D721Med (cell line): Measurements from ENCODE around the gene CRISP1.
"Not testable (repeated sequence)": the region's sequence is repeated elsewhere in the genome, so short reads cannot be mapped to it uniquely, and the experiment has no call there.

Experiments used
- DNase-seq: peaks from one replicate; pipeline ENCODE4 v3.0.0; 2011; ENCODE audit warnings: low spot score; ENCODE audit not compliant: insufficient read length
- FAIRE-seq: peaks from 2 replicates; lab custom pipeline; 2011; peaks lifted over from hg19 to GRCh38; lab: Jason Lieb, UNC
- TF ChIP-seq, protein P1 (sequence below): IDR thresholded peaks from 2 replicates; pipeline ENCODE4 v1.5.1; 2012; ENCODE audit warnings: mild to moderate bottlenecking, control low read depth; ENCODE audit not compliant: insufficient read depth; ENCODE audit errors: missing control alignments

The CRISP1 gene

DNA sequence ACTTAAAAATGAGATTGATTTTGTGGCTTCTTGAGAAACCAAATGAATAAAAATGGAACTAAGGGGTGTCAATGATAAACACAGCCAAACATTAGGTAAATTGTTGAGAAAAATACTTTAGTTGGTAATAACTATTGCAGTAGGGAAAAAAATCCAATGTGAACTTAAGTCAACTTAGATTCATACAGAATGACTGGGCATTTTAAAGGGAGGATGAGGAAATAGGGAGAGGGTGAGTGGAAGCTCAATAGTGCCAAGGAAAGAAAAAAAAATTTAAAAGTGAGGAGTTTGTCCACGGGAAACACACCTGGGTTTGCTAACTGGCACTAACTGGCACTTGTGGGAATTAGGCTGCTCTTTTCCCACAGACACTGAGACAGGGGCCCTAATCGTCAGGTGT lies 53.1 kb downstream of the CRISP1 start:
- no peak for FAIRE-seq
- TF ChIP-seq, protein P1, sequence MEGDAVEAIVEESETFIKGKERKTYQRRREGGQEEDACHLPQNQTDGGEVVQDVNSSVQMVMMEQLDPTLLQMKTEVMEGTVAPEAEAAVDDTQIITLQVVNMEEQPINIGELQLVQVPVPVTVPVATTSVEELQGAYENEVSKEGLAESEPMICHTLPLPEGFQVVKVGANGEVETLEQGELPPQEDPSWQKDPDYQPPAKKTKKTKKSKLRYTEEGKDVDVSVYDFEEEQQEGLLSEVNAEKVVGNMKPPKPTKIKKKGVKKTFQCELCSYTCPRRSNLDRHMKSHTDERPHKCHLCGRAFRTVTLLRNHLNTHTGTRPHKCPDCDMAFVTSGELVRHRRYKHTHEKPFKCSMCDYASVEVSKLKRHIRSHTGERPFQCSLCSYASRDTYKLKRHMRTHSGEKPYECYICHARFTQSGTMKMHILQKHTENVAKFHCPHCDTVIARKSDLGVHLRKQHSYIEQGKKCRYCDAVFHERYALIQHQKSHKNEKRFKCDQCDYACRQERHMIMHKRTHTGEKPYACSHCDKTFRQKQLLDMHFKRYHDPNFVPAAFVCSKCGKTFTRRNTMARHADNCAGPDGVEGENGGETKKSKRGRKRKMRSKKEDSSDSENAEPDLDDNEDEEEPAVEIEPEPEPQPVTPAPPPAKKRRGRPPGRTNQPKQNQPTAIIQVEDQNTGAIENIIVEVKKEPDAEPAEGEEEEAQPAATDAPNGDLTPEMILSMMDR: no peak
- DNase-seq: no peak

DNA sequence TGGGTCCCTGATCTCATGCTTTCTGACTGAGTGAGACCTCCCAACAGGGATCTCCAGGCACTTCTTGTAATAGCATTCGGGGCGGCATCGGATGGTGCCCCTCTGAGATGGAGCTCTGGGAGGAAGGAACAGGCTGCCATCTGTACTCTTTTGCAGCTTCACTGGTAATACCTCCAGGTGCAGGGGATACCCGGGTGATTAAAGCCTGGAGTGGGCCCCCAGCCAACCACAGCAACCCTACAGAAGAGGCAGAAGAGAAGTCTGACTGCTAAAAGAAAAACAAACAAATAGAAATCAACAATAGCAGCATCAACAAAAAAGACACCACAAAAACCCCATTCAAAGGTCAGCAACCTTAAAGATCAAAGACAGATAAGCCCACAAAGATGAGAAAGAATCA lies 60.2 kb downstream of the CRISP1 start:
- no peak for DNase-seq
- FAIRE-seq: no peak
- TF ChIP-seq, protein P1: no peak

DNA sequence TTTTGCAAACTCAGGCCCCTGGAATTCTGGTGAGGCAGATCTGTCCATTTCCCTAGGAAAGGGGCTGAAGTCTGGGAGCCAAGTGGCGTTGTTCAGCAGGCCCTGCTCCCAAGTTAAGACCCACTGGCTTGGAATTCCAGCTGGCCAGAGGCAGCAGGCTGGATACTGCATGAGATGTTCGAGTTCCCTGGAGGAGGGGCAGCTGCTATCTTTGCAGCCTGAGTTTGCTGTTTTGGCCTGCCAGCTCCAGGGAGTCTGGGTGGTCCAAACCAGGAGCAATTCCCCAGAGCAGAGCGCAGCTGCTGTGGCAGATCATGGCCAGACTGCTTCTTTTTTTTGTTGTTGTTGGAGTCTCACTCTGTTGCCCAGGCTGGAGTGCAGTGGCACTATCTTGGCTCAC lies 61.1 kb downstream of the CRISP1 start:
- TF ChIP-seq, protein P1: no peak
- no peak for DNase-seq
- no peak for FAIRE-seq

DNA sequence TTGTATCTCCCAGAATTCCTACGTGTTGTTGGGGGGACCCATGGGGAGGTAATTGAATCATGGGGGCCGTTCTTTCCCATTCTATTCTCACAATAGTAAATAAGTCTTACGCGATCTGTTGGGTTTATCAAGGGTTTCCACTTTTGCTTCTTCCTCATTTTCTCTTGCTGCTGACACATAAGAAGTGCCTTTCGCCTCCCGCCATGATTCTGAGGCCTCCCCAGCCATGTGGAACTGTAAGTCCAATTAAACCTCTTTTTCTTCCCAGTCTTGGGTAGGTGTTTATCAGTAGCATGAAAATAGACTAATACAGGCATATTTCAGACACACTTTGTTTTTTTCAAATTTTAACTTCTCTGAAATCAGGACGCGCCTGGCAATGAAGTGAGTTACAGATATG lies 64.8 kb downstream of the CRISP1 start:
- FAIRE-seq: no peak
- no peak for DNase-seq
- TF ChIP-seq, protein P1: no peak

GRCh38 chr6:49799090-49799489 lies 67.2 kb downstream of the CRISP1 start:
- DNase-seq (no peak), FAIRE-seq (no peak)
- TF ChIP-seq, protein P1: no peak

DNA sequence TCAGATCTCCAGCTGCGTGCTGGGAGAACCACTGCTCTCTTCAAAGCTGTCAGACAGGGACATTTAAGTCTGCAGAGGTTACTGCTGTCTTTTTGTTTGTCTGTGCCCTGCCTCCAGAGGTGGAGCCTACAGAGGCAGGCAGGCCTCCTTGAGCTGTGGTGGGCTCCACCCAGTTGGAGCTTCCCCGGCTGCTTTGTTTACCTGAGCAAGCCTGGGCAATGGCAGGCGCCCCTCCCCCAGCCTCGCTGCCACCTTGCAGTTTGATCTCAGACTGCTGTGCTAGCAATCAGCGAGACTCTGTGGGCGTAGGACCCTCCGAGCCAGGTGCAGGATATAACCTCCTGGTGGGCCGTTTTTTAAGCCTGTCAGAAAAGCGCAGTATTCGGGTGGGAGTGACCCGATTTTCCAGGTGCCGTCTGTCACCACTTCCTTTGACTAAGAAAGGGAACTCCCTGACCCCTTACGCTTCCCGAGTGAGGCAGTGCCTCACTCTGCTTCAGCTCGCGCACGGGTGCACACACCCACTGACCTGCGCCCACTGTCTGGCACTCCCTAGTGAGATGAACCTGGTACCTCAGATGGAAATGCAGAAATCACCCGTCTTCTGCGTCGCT lies 69.4 kb downstream of the CRISP1 start:
- not testable (repeated sequence) for FAIRE-seq, DNase-seq

DNA sequence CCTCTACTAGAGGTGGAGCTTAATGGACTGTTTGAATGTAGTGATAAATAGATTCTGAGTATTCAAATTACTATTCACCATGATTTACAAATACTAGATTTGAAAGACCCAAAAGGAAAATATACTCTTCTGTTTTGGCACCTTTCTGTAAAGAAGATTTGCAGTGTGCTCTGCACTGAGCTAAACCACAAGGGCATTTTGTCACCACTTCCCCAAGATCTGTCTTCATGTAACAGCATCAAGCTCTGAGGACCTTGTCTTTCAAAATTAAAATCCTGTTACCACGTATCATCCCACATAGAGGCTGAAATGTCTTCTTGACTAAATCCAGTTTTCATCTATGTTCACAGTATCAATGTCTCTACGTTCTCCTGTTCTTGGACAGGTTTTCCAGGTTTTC lies 76.0 kb downstream of the CRISP1 start:
- DNase-seq (no peak), FAIRE-seq (no peak)
- TF ChIP-seq, protein P1: no peak

DNA sequence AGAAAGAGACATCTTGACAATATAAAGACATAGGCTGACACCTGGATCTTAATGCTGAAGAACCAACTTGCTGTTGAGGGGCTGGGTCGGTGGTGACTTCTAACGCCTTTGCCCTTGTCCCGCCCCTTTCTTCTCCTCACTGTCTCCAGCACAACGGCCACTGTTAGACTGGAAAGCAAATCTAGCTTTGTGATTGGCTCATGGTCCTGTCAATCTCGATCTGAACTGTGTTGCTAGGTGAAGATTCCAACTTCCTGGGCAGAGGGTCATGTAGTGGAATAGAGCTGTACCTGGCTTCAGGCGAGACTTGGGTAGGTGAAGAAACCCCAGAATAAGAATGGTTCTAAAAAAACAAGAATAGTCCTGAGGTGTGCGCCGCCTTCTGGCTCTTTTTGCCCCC lies 79.2 kb downstream of the CRISP1 start, which contains the start of gene PGK2:
PGK2 (minus strand) TSS at position 110 of the 400 bp plus-strand sequence; CDS start at position 12, 98 bp downstream.
- DNase-seq: no peak
- no peak for FAIRE-seq
- TF ChIP-seq, protein P1: no peak
